DND-41 (cell line): ENCODE results near the gene ABCF2.

Experiments
- ATAC-seq: fragments of 200-7000 bp; cut with Tn5 transposase; 3 replicates; pipeline ENCODE4 v1.9.1; 2021; ENCODE audit warnings: low read depth; ENCODE audit not compliant: insufficient read depth
- DNase-seq: peaks from one replicate; pipeline ENCODE4 v3.0.0-alpha.2; 2020
- H2AFZ ChIP-seq: 2 replicates; pipeline ENCODE4 v1.6.0; 2012; ENCODE audit warnings: low read depth, low read length
- H3K27ac ChIP-seq: 2 replicates; pipeline ENCODE4 v1.5.1; 2012; ENCODE audit warnings: low read length, inconsistent platforms
- H3K27me3 ChIP-seq: fragments of 200-600 bp; sonication (generic); 2 replicates; pipeline ENCODE4 v1.6.0; 2012; ENCODE audit warnings: low read length, mild to moderate bottlenecking, inconsistent platforms; ENCODE audit not compliant: insufficient read depth, poor library complexity
- H3K36me3 ChIP-seq: 2 replicates; pipeline ENCODE4 v1.5.1; 2012; ENCODE audit warnings: low read length, inconsistent platforms; ENCODE audit not compliant: insufficient read depth
- H3K4me1 ChIP-seq: 2 replicates; pipeline ENCODE4 v1.5.1; 2012; ENCODE audit warnings: mild to moderate bottlenecking, low read length; ENCODE audit not compliant: insufficient read depth
- H3K4me2 ChIP-seq: 2 replicates; pipeline ENCODE4 v1.6.0; 2012; ENCODE audit warnings: mild to moderate bottlenecking, moderate library complexity, low read length, inconsistent platforms; ENCODE audit not compliant: insufficient read depth
- H3K4me3 ChIP-seq, 2 experiments: fragments of 200-600 bp in 1 of 2; shearing (Covaris generic) in 1 of 2; 2 replicates each; pipeline ENCODE4 v1.5.1; 2012 to 2016; ENCODE audit warnings: inconsistent platforms in 2 of 2, low read length in 2 of 2, mild to moderate bottlenecking in 2 of 2, low read depth in 1 of 2, moderate library complexity in 1 of 2
- H3K79me2 ChIP-seq: 2 replicates; pipeline ENCODE4 v1.6.0; 2012; ENCODE audit warnings: low read length, inconsistent platforms; ENCODE audit not compliant: insufficient read depth
- H3K9ac ChIP-seq: 2 replicates; pipeline ENCODE4 v1.6.0; 2012; ENCODE audit warnings: low read depth, mild to moderate bottlenecking, inconsistent platforms, low read length, moderate library complexity
- H3K9me3 ChIP-seq: 2 replicates; pipeline ENCODE4 v1.5.1; 2012; ENCODE audit warnings: low read length, moderate library complexity, mild to moderate bottlenecking, inconsistent platforms; ENCODE audit not compliant: insufficient read depth, severe bottlenecking
- H4K20me1 ChIP-seq: 2 replicates; pipeline ENCODE4 v1.6.0; 2012; ENCODE audit warnings: low read length; ENCODE audit not compliant: insufficient read depth
- CTCF ChIP-seq: IDR thresholded peaks from 2 replicates; pipeline ENCODE4 v1.5.1; 2012; ENCODE audit warnings: borderline replicate concordance, low read length, moderate library complexity, mild to moderate bottlenecking; ENCODE audit not compliant: poor library complexity, severe bottlenecking; ENCODE audit errors: extremely low read depth
- EZH2 ChIP-seq: IDR thresholded peaks from 3 replicates; pipeline ENCODE4 v1.6.1; 2012; ENCODE audit warnings: borderline replicate concordance, low read depth, mild to moderate bottlenecking, moderate library complexity, low read length, inconsistent platforms; ENCODE audit not compliant: severe bottlenecking

The ABCF2 gene

GRCh38 chr7:151226875-151227782 is at the start of gene ABCF2:
TSS of gene ABCF2 (minus strand) at chr7:151227205. CDS start at chr7:151226458, 747 bp downstream.
- peak within 1 kb of the TSS; percentile 78 for H3K9ac ChIP-seq
- TF ChIP-seq EZH2, result no peak
- TF ChIP-seq CTCF, result peak; percentile 26
- H3K79me2 ChIP-seq, result peaks cover 23% of the 10 kb centered on the region
- peak; percentile 98 for ATAC-seq
- peak within 1 kb of the TSS; percentile 63 to 93 for H3K4me3 ChIP-seq
- no peaks in the 10 kb centered on the region for H4K20me1 ChIP-seq
- peak; percentile 98 for DNase-seq
- peaks cover 36% of the 10 kb centered on the region for H3K4me1 ChIP-seq
- H3K9me3 ChIP-seq, result no peaks in the 10 kb centered on the region
- H3K27ac ChIP-seq, result peak within 1 kb of the TSS; percentile 93
- no peaks in the 10 kb centered on the region for H3K27me3 ChIP-seq
- H3K4me2 ChIP-seq, result peak within 1 kb of the TSS; percentile 91
- H2AFZ ChIP-seq, result peak within 1 kb of the TSS; percentile 91
- H3K36me3 ChIP-seq, result peaks cover 37% of the 10 kb centered on the region

GRCh38 chr7:151275813-151276577 is 49.0 kb upstream of the ABCF2 start:
- Histone ChIP-seq H3K9me3 (no peaks in the 10 kb centered on the region), H3K79me2 (no peaks in the 10 kb centered on the region), H2AFZ (no peak overlapping the region), H4K20me1 (0 out of 2 replicates have a peak, but pooled peaks cover 3% of the 10 kb centered on the region), H3K9ac (no peak overlapping the region), H3K4me2 (peak overlapping the region; percentile 53), H3K27me3 (peaks cover 35% of the 10 kb centered on the region), H3K36me3 (no peaks in the 10 kb centered on the region), H3K4me3 (peak overlapping the region in 1 of 2 experiments; percentile 40; a peak in 1 of 4 replicates), H3K27ac (no peak overlapping the region), H3K4me1 (peaks cover 28% of the 10 kb centered on the region)
- no peak for TF ChIP-seq EZH2
- no peak for TF ChIP-seq CTCF
- no peak for ATAC-seq
- no peak for DNase-seq

- Histone ChIP-seq H3K4me3 (no peak overlapping the region), H4K20me1 (0 out of 2 replicates have a peak, but pooled peaks cover 3% of the 10 kb centered on the region), H2AFZ (no peak overlapping the region), H3K27ac (no peak overlapping the region), H3K9me3 (no peaks in the 10 kb centered on the region), H3K4me2 (no peak overlapping the region), H3K27me3 (peaks cover 32% of the 10 kb centered on the region), H3K36me3 (no peaks in the 10 kb centered on the region), H3K9ac (no peak overlapping the region), H3K4me1 (peaks cover 28% of the 10 kb centered on the region), H3K79me2 (no peaks in the 10 kb centered on the region)
- ATAC-seq (no peak), DNase-seq (no peak)
- TF ChIP-seq CTCF, result no peak
- TF ChIP-seq EZH2, result no peak
Measured at GRCh38 chr7:151274936-151275812, 48.2 kb upstream of the ABCF2 start.
